GM18868 (cell line): ENCODE measurements around the gene B4GALT7.
"Not testable (repeated sequence)": the region's sequence is repeated elsewhere in the genome, so short reads cannot be mapped to it uniquely, and the experiment has no call there.

Experiments
- ATAC-seq: cut with Tn5 transposase; IDR thresholded peaks from one replicate; pipeline ENCODE4 v1.9.1; 2021; ENCODE audit warnings: mild to moderate bottlenecking, moderate library complexity; ENCODE audit not compliant: unreplicated experiment

B4GALT7 gene

GRCh38 chr5:177599731-177600507 lies at the start of gene B4GALT7:
Gene B4GALT7, plus strand, starts transcription at chr5:177600132. Its CDS starts 79 bp downstream, at chr5:177600211.
- peak; percentile 88 for ATAC-seq

GRCh38 chr5:177552839-177553455 lies 47.0 kb upstream of the B4GALT7 start:
- no peak for ATAC-seq

GRCh38 chr5:177553671-177554429 lies 46.1 kb upstream of the B4GALT7 start:
- peak; percentile 45 for ATAC-seq

DNA sequence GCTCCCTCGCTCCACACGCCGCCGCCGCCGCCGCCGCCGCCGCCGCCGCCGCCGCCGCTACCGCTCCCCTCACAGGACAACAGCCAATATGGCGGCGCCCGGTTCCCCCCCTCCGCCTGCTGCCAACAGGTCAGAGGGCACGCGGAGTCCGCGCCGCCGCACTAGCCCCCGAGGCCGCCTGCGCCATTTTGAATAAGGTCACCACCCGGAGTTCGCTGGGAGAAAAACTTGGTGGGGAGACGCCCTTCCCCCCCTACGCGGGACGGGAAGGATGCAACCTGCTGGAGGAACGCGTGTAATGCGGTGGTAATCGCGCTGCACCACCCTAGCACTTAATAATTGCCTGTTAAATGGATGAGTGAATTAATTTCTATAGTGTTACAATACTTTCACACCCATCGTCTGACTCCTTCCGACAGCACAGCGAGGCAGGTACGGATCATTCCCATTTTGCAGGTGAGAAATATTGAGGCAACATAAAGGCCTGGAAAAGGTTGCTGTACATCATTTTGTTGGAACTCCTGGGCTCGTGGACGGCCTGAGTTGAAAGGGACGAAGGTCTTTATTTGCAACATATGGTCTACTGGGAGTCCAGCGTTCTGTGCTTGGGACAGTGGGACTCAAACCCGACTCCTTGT lies 45.3 kb upstream of the B4GALT7 start, which contains the start of gene FAM193B:
Gene FAM193B, minus strand, starts transcription at position 90 of the 638 bp plus-strand sequence. CDS start 105 bp downstream, outside the sequence.
- peak; percentile 81 for ATAC-seq

GRCh38 chr5:177555228-177555627 lies 44.7 kb upstream of the B4GALT7 start:
- ATAC-seq, result no peak

DNA sequence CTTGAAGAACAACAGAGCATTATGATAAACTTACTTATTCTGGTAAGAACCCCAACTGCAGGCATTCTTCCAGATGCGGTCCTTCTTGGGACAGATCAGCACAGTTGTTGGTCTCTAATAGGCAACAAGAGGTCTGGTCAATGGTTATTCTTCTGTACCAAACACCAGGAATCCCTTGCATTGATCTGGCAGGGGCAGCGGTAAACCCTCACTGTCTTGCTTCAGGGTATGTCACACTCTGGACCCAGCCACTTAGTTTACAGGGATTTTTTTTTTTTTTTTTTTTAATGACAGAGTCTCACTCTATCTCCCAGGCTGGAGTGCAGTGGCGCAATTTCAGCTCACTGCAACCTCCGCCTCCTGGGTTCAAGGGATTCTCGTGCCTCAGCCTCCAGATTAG lies 44.3 kb upstream of the B4GALT7 start:
- no peak for ATAC-seq

GRCh38 chr5:177557041-177557647 lies 42.8 kb upstream of the B4GALT7 start:
- no peak for ATAC-seq

GRCh38 chr5:177557796-177558195 lies 42.1 kb upstream of the B4GALT7 start:
- no peak for ATAC-seq

GRCh38 chr5:177559446-177559941 lies 40.4 kb upstream of the B4GALT7 start:
- ATAC-seq, result not testable (repeated sequence)

DNA sequence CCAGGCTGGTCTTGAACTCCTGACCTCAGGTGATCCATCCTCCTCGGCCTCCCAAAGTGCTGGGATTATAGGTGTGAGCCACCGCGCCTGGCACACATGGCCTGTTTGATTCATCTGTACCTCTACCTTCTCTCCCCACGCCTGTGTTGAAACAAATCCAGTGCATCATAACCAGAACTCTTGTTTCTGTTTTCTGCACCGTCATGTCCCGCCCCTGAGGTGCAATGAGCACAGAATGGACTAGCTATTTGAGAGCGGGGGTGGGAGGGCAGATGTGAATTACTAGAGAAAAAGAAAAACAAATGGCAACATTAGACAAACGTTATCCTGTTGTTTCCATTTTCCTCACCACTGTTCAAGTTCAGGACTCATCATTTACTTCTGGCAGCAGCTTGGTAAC lies 34.9 kb upstream of the B4GALT7 start:
- no peak for ATAC-seq

- ATAC-seq, result no peak
Measured at GRCh38 chr5:177568326-177568725, 31.6 kb upstream of the B4GALT7 start.

GRCh38 chr5:177569894-177570293 lies 30.0 kb upstream of the B4GALT7 start:
- ATAC-seq, result no peak

- no peak for ATAC-seq
Measured at GRCh38 chr5:177575488-177575887, 24.4 kb upstream of the B4GALT7 start.

DNA sequence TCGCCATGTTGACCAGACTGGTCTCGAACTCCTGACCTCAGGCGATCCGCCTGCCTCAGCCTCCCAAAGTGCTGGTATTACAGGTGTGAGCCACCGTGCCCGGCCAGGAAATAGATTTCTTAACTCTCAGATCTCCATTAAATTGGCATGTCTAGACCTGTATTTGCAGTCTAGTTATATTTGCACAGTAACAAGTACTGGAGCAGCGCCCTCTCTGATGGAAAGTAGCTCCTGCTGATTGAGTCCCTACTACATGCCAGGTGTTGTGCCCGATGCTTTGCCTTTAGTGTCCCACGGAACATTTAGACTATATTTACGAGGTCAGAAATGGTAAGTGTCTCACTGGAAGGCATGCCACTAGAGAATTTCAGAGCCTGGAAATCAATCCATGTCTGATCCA lies 23.8 kb upstream of the B4GALT7 start:
- no peak for ATAC-seq

DNA sequence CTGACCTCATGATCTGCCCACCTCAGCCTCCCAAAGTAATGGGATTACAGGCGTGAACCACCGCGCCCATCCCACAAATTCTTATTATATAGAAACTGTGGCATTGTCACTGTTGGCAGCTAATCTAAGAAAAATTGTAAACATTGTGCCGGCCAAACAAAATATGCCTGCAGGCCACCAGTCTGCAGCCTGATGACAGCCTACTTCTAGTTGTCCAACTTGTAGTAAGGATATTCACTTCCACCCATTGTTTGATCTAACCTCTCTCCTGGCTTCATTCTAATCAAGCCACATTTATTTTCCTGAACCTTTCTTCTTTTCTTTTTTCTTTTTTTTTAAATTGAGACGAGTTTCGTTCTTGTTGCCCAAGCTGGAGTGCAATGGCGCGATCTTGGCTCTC lies 21.6 kb upstream of the B4GALT7 start:
- ATAC-seq, result no peak

DNA sequence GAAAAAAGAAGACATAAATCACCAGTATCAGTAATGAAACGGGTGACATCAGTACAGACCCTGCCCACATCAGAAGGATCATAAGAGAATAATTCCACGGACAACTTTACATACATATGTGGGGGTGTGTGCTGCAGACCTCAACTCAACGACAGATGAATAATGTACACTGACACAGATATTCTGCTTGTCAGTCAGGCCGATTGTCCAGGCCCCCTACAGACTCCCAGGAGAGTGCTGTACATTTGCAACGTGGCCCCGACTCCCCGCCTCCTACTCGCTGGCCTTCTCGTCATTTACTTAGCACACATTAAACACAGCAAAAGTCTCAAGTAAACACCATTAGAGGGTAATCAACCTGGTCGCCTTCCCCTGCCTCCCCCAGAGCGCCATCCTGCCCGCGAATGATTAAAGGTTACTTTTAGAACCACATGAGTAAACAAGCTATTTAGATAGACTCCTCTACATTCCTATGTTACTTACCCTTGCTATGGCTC lies 11.5 kb upstream of the B4GALT7 start:
- ATAC-seq, result no peak

- ATAC-seq, result no peak
Measured at GRCh38 chr5:177590406-177590805, 9.5 kb upstream of the B4GALT7 start.

- ATAC-seq, result no peak
Measured at GRCh38 chr5:177591690-177592009, 8.3 kb upstream of the B4GALT7 start.

- ATAC-seq, result peak; percentile 96
Measured at GRCh38 chr5:177592010-177592834, 7.7 kb upstream of the B4GALT7 start, which contains the start of gene TMED9. Gene TMED9, plus strand, starts transcription at chr5:177592203. Its CDS starts 12 bp downstream, at chr5:177592215.
